KBM-7 (cell line): ENCODE data around the gene NRG2.

Experiments used
- DNase-seq: peaks from one replicate; pipeline ENCODE4 v3.0.0-alpha.2; 2015
- in situ Hi-C: fragments of 300-500 bp; cut with MboI; formaldehyde crosslinking; loops from 2 replicates; pipeline ENCODE4 v1.14.3; 2020; ENCODE audit warnings: low sequenced_read_pairs, low pct_unique_long_range_greater_than_20kb, mixed read lengths

NRG2 gene

GRCh38 chr5:139955616-139956273, 87.4 kb downstream of the NRG2 start:
- in situ Hi-C loops, result no loop called here
- DNase-seq, result no peak

GRCh38 chr5:139955053-139955605, 88.0 kb downstream of the NRG2 start:
- in situ Hi-C loops, result no loop called here
- DNase-seq, result no peak

- DNase-seq, result no peak
- in situ Hi-C loops, result no loop called here
Measured at GRCh38 chr5:139954462-139954861, 88.6 kb downstream of the NRG2 start.

GRCh38 chr5:139954022-139954421, 89.1 kb downstream of the NRG2 start:
- no peak for DNase-seq
- in situ Hi-C loops, result no loop called here

- DNase-seq, result no peak
- in situ Hi-C loops, result no loop called here
Measured at GRCh38 chr5:139952574-139952973, 90.5 kb downstream of the NRG2 start.

- DNase-seq, result no peak
- in situ Hi-C loops, result no loop called here
Measured at GRCh38 chr5:139951983-139952382, 91.1 kb downstream of the NRG2 start.

GRCh38 chr5:139951296-139951924, 91.7 kb downstream of the NRG2 start:
- no peak for DNase-seq
- in situ Hi-C loops, result no loop called here

- in situ Hi-C loops, result no loop called here
- no peak for DNase-seq
Measured at GRCh38 chr5:139950436-139950835, 92.7 kb downstream of the NRG2 start.

GRCh38 chr5:139949710-139950109, 93.4 kb downstream of the NRG2 start:
- in situ Hi-C loops, result no loop called here
- no peak for DNase-seq

- in situ Hi-C loops, result no loop called here
- no peak for DNase-seq
Measured at GRCh38 chr5:139947727-139948126, 95.4 kb downstream of the NRG2 start.

- in situ Hi-C loops, result no loop called here
- no peak for DNase-seq
Measured at GRCh38 chr5:139946440-139946839, 96.7 kb downstream of the NRG2 start.

GRCh38 chr5:139946006-139946405, 97.1 kb downstream of the NRG2 start:
- no peak for DNase-seq
- in situ Hi-C loops, result no loop called here

- no peak for DNase-seq
- in situ Hi-C loops, result no loop called here
Measured at GRCh38 chr5:139942243-139942642, 100.9 kb downstream of the NRG2 start.

GRCh38 chr5:139930406-139930805, 112.7 kb downstream of the NRG2 start:
- no peak for DNase-seq
- in situ Hi-C loops, result no loop called here

- no peak for DNase-seq
- in situ Hi-C loops, result no loop called here
Measured at GRCh38 chr5:139926797-139927503, 116.1 kb downstream of the NRG2 start.

GRCh38 chr5:139925650-139926640, 117.2 kb downstream of the NRG2 start:
- in situ Hi-C loops, result no loop called here
- no peak for DNase-seq

- in situ Hi-C loops, result no loop called here
- no peak for DNase-seq
Measured at GRCh38 chr5:139925216-139925562, 117.9 kb downstream of the NRG2 start.

GRCh38 chr5:139924294-139925215, 118.5 kb downstream of the NRG2 start:
- in situ Hi-C loops, result no loop called here
- DNase-seq, result no peak
